Transverse colon (tissue), 4 donors: ENCODE measurements around the gene FCRL4. TPM values are rescaled to one million over a fixed set of nuclear protein-coding genes. Genes with fewer than 3 reads are reported as not detected.

ENCODE experiments used
- DNase-seq: peaks from one replicate; pipeline ENCODE4 v3.0.0-alpha.2; 2019
- H3K27ac ChIP-seq, 4 donors: fragments of 200-600 bp; sonication (generic); 2 replicates each; pipeline ENCODE4 v1.5.1; 2016 to 2018; ENCODE audit warnings: inconsistent platforms in 4 of 4
- H3K27me3 ChIP-seq: fragments of 200-600 bp; sonication (generic); 2 replicates; pipeline ENCODE4 v1.5.1; 2017; ENCODE audit warnings: inconsistent platforms
- H3K36me3 ChIP-seq, 4 donors: fragments of 200-600 bp; sonication (generic); 2 replicates each; pipeline ENCODE4 v1.5.1; 2017 to 2019; ENCODE audit warnings: inconsistent platforms in 4 of 4
- H3K4me1 ChIP-seq, 4 donors: fragments of 200-600 bp; sonication (generic); 2 replicates each; pipeline ENCODE4 v1.5.1; 2017 to 2020; ENCODE audit warnings: inconsistent platforms in 4 of 4
- H3K4me3 ChIP-seq, 4 donors: fragments of 200-600 bp; sonication (generic); 1 replicate in 1 of 4; 2 replicates in 3 of 4; pipeline versions ENCODE4 v1.5.1 to v1.6.1; 2017 to 2019; ENCODE audit warnings: inconsistent platforms in 4 of 4
- H3K9me3 ChIP-seq, 2 donors: fragments of 200-600 bp; sonication (generic); 2 replicates each; pipeline ENCODE4 v1.5.1; 2017 to 2019; ENCODE audit warnings: inconsistent platforms in 2 of 2
- EP300 ChIP-seq: sonication (generic); formaldehyde crosslinking; IDR thresholded peaks from one replicate; pipeline ENCODE4 v1.6.1; 2017; ENCODE audit warnings: antibody characterized with exemption, low read depth
- POLR2A ChIP-seq: fragments of 450-650 bp; IDR thresholded peaks from one replicate; pipeline ENCODE4 v1.6.1; 2016; ENCODE audit warnings: antibody characterized with exemption, mild to moderate bottlenecking, moderate library complexity
- POLR2AphosphoS5 ChIP-seq, 3 donors: sonication (generic); formaldehyde crosslinking; IDR thresholded peaks; one replicate each; pipeline ENCODE4 v1.6.1; 2016; ENCODE audit warnings: antibody characterized with exemption in 3 of 3
- WGBS, 2 donors: methylation state at CpG; one replicate each; pipeline ENCODE4 v1.1.5; 2018; ENCODE audit warnings: low coverage in 1 of 2; 5-methylcytosine and 5-hydroxymethylcytosine counted together
- in situ Hi-C, 4 donors: fragments of 200-750 bp; cut with MboI; loops; one replicate each; pipeline versions ENCODE4 v1.15.0 to v1.15.1; 2017; ENCODE audit warnings: low sequenced_read_pairs in 3 of 4, low pct_ligation_motif_present in 1 of 4, low pct_unique_long_range_greater_than_20kb in 1 of 4
- intact Hi-C: fragments of 100-400 bp; cut with DNase I; formaldehyde crosslinking; loops from one replicate; pipeline ENCODE4 v1.15.1; 2023; ENCODE audit warnings: low total_unique reads
- total RNA-seq, 4 donors: library from RNA; depleted of rRNA; stranded (reverse); fragments of >200 nt; gene quantifications; one replicate each; pipeline ENCODE4 v1.1.0, GENCODE V29; 2016
- TF ChIP-seq, protein P1 (sequence below), 5 experiments: fragments of 200-600 bp in 3 of 5; fragments of 450-650 bp in 2 of 5; sonication (generic) in 3 of 5; IDR thresholded peaks; 1 replicate in 2 of 5; 2 replicates in 3 of 5; pipeline ENCODE4 v1.5.1; 2016 to 2017; ENCODE audit warnings: antibody characterized with exemption in 5 of 5, inconsistent platforms in 3 of 5, mild to moderate bottlenecking in 2 of 5, moderate library complexity in 1 of 5

Gene FCRL4
- total RNA-seq, 4 donors from 2014 or later = not detected

DNA sequence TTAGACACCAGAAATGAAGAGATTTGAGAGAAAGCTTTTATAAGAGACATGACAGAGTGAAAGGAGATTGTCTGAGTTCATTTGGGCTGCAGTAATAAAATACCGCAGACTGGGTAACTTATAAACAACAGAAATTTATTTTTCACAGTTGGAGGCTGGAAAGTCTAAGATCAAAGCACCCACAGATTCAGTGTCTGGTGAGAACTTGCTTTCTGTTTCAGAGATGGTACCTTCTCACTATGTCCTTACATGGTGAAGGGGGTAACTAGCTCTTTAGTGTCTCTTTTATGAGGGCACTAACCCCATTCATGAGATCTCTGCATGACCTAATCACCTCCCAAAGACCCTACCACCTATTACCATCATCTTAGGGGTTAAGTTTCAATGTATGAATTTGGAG, 30.9 kb upstream of the FCRL4 start:
- Histone ChIP-seq H3K36me3 (no peaks in the 10 kb centered on the region), H3K4me3 (no peak overlapping the region), H3K9me3 (no peaks in the 10 kb centered on the region), H3K27me3 (peaks cover 27% of the 10 kb centered on the region), H3K27ac (no peak overlapping the region), H3K4me1 (no peaks in the 10 kb centered on the region)
- DNase-seq = no peak
- no peak for TF ChIP-seq POLR2A
- intact Hi-C loops (no loop called here), in situ Hi-C loops (no loop called here)
- 63 to 65% methylated on average over 1 of the region's 1 CpG for WGBS, 2 donors

DNA sequence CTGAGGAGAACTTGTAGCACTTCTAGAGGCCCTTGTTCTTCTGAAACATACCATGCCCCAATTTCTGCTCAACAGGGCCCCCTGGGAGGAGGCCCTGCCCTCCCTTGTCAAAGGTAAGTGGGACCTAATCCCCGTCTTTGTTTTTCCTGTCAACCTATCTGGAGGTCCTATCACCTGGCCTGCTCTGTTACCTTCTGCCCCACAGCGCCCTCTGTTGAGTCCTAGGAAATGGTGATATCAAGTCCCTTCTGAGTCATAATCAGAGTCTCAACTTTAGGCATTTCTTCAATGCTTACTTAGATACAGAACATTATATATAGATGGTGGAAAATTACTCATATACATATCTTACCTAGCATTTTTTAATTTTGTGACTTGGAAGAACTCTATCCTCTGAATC, 28.2 kb upstream of the FCRL4 start:
- Histone ChIP-seq H3K9me3 (no peaks in the 10 kb centered on the region), H3K36me3 (no peaks in the 10 kb centered on the region), H3K4me1 (no peaks in the 10 kb centered on the region), H3K27me3 (peaks cover 21% of the 10 kb centered on the region), H3K27ac (no peak overlapping the region), H3K4me3 (no peak overlapping the region)
- peak; percentile 50 for DNase-seq
- intact Hi-C loops (no loop called here), in situ Hi-C loops (no loop called here)
- TF ChIP-seq EP300 (no peak), POLR2A (no peak), POLR2AphosphoS5 (IDR thresholded peaks at IDR 0.05) (no peak)
- TF ChIP-seq, protein P1, sequence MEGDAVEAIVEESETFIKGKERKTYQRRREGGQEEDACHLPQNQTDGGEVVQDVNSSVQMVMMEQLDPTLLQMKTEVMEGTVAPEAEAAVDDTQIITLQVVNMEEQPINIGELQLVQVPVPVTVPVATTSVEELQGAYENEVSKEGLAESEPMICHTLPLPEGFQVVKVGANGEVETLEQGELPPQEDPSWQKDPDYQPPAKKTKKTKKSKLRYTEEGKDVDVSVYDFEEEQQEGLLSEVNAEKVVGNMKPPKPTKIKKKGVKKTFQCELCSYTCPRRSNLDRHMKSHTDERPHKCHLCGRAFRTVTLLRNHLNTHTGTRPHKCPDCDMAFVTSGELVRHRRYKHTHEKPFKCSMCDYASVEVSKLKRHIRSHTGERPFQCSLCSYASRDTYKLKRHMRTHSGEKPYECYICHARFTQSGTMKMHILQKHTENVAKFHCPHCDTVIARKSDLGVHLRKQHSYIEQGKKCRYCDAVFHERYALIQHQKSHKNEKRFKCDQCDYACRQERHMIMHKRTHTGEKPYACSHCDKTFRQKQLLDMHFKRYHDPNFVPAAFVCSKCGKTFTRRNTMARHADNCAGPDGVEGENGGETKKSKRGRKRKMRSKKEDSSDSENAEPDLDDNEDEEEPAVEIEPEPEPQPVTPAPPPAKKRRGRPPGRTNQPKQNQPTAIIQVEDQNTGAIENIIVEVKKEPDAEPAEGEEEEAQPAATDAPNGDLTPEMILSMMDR (IDR thresholded peaks at IDR 0.05) = peak in 3 of 5 experiments; percentile 18 to 38 (median 21)
- WGBS, 2 donors = 0 to 24% methylated on average over 2 of the region's 2 CpGs

DNA sequence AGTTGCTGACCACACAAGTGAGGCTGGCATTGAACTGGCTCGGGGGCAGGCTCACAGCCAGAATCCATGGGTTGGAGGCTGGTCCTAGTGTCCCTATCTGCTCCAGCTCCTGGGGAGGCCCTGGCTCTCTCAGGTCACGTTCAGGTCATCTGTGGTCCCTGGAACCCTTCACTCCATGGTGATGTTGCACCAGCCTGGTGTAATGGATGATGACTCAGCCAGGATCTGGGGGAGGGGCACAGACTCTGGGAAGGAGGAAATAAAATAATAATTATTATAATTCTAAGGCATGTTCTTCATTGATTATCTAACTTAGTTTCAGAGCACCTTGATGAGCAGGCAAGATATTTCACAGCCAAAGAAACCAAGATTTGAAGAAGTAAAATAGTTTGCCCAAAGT, 26.6 kb upstream of the FCRL4 start:
- in situ Hi-C loops (no loop called here), intact Hi-C loops (no loop called here)
- no peak for DNase-seq
- Histone ChIP-seq H3K27me3 (peaks cover 20% of the 10 kb centered on the region), H3K9me3 (no peaks in the 10 kb centered on the region), H3K36me3 (no peaks in the 10 kb centered on the region), H3K27ac (no peak overlapping the region), H3K4me1 (no peaks in the 10 kb centered on the region), H3K4me3 (no peak overlapping the region)
- 88% methylated on average over 2 of the region's 2 CpGs; no CpG with 5 or more reads in 1 of the 2 donors for WGBS, 2 donors
- no peak for TF ChIP-seq POLR2A
- TF ChIP-seq, protein P1 (IDR thresholded peaks at IDR 0.05) = no peak
- TF ChIP-seq EP300 = no peak
- no peak for TF ChIP-seq POLR2AphosphoS5 (IDR thresholded peaks at IDR 0.05)

DNA sequence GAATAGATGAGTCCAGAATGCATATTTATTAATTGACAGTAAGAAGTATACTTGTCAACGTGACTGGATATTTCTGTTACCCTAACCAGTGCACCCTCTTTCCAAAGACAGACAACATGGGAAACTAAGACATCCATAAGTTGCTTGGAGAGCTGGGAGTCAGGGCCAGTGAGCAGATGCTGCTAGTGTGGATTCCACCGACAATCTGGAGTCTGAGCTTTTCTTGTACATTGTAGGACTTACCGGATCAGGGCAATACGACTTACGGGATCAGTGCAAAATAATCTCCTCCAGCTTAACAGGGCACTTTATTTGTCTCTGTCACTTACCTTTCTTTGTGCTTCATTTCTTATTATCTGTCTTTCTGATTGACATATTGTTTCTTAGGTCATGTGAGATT, 24.6 kb upstream of the FCRL4 start:
- intact Hi-C loops = no loop called here
- no peak overlapping the region for H3K27ac ChIP-seq
- H3K27me3 ChIP-seq = peaks cover 14% of the 10 kb centered on the region
- WGBS, 2 donors = 93% methylated on average over 5 of the region's 5 CpGs; no CpG with 5 or more reads in 1 of the 2 donors
- H3K4me3 ChIP-seq = no peak overlapping the region
- H3K36me3 ChIP-seq = no peaks in the 10 kb centered on the region
- H3K4me1 ChIP-seq = no peaks in the 10 kb centered on the region
- in situ Hi-C loops = no loop called here
- TF ChIP-seq, protein P1 (IDR thresholded peaks at IDR 0.05) = no peak
- TF ChIP-seq EP300 = no peak
- no peak for TF ChIP-seq POLR2A
- TF ChIP-seq POLR2AphosphoS5 (IDR thresholded peaks at IDR 0.05) = no peak
- no peaks in the 10 kb centered on the region for H3K9me3 ChIP-seq
- DNase-seq = no peak

DNA sequence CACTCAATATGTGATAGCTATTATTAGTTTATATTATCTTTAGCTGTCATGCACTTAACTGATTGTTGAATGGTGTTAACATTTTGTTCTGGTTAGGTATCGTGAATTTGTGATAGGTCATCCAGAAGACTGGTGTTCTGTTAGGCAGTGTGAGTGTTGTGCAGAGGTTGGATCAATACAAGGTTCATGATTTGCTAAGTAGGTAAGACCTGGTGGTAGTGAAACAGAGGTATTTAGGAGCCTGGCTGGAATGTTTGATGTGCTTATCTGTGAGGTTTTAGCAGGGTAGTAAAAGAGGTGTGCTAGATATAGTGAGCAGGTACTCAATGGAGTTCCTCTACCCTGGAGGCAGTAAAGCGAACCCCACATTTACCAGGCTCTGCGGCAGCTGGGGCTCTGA, 20.3 kb upstream of the FCRL4 start:
- WGBS, 2 donors = 74 to 76% methylated on average over 3 of the region's 3 CpGs
- TF ChIP-seq POLR2AphosphoS5 (IDR thresholded peaks at IDR 0.05) (no peak), POLR2A (no peak), EP300 (no peak)
- TF ChIP-seq, protein P1 (IDR thresholded peaks at IDR 0.05) = no peak
- no peak for DNase-seq
- in situ Hi-C loops (no loop called here), intact Hi-C loops (no loop called here)
- Histone ChIP-seq H3K4me1 (no peaks in the 10 kb centered on the region), H3K36me3 (no peaks in the 10 kb centered on the region), H3K9me3 (no peaks in the 10 kb centered on the region), H3K4me3 (no peak overlapping the region), H3K27me3 (peaks cover 4% of the 10 kb centered on the region), H3K27ac (no peak overlapping the region)
